ENCODE data around the gene CADPS2. TPM values are rescaled to one million over a fixed set of nuclear protein-coding genes. Genes with fewer than 3 reads are reported as not detected.

The CADPS2 gene
- total and polyA plus RNA-seq, 2 donors (not counting 3 experiments of a cell fraction or from before 2014, with no cell fraction given) = 9.5 to 22.6 TPM

GRCh38 chr7:122602800-122603199 lies 283.5 kb downstream of the CADPS2 start:
- Histone ChIP-seq H3K9me3 (replicated peaks; ENCODE audit: control insufficient read depth, insufficient read depth, low read length) (no peaks in the 10 kb centered on the region), H3K27ac (ENCODE audit: insufficient read depth, low read depth, low read length) (no peak overlapping the region), H3K27me3 (ENCODE audit: control insufficient read depth in 2 of 2, insufficient read depth in 2 of 2, low read length in 2 of 2) (no peaks in the 10 kb centered on the region), H2AFZ (ENCODE audit: low read depth, low read length) (no peak overlapping the region), H3K79me2 (ENCODE audit: control insufficient read depth, insufficient read depth, low read length) (no peaks in the 10 kb centered on the region), H3K9me1 (replicated peaks; ENCODE audit: control insufficient read depth, extremely low read depth, insufficient read depth, low read length) (no peaks in the 10 kb centered on the region), H3K4me1 (ENCODE audit: control insufficient read depth, extremely low read depth, insufficient read depth, low read length) (no peaks in the 10 kb centered on the region), H3K36me3 (ENCODE audit: control insufficient read depth in 2 of 2, extremely low read depth in 1 of 2, insufficient read depth in 2 of 2, low read length in 2 of 2) (no peaks in the 10 kb centered on the region), H3K4me3 (replicated peaks in 1 of 3; ENCODE audit: insufficient read depth in 1 of 3, low read depth in 1 of 3, low read length in 3 of 3) (no peak overlapping the region), H4K20me1 (replicated peaks; ENCODE audit: control insufficient read depth, extremely low read depth, insufficient read depth, low read length) (no peaks in the 10 kb centered on the region), H3K9ac (replicated peaks; ENCODE audit: extremely low read depth, insufficient read depth, low read length) (no peak overlapping the region), H3K4me2 (ENCODE audit: insufficient read depth, low read length) (no peak overlapping the region)
- TF ChIP-seq, protein P1, sequence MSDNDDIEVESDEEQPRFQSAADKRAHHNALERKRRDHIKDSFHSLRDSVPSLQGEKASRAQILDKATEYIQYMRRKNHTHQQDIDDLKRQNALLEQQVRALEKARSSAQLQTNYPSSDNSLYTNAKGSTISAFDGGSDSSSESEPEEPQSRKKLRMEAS (IDR thresholded peaks at IDR 0.05; ENCODE audit: insufficient read depth, insufficient read length) = no peak
- TF ChIP-seq POLR2AphosphoS5 (IDR thresholded peaks at IDR 0.05; ENCODE audit: insufficient read depth, low read depth, low read length) (no peak), POLR2A (IDR thresholded peaks at IDR 0.05; ENCODE audit: low read depth, low read length) (no peak), GATA2 (IDR thresholded peaks at IDR 0.05; ENCODE audit: insufficient read depth, insufficient read length, low read depth, low read length) (no peak), FOS (IDR thresholded peaks at IDR 0.05; ENCODE audit: borderline replicate concordance, insufficient read depth, low read length) (no peak), CTCF (IDR thresholded peaks at IDR 0.05; ENCODE audit: extremely low read depth in 1 of 2, insufficient read depth in 1 of 2, low read depth in 1 of 2, low read length in 2 of 2) (no peak)
- dilution Hi-C loops (cut with MboI; ENCODE audit: extremely low pct_ligation_motif_present, low sequenced_read_pairs) = no loop called here
- FAIRE-seq = no peak
- no TSS peak for BruUV-seq (replicated peaks)
- intact Hi-C loops (cut with micrococcal nuclease) = no loop called here
- ChIA-PET POLR2A (no interaction called here), CTCF (interaction anchor here (1.6 kb wide), 1 partner anchor 8 kb away, joined by 3 read pairs; no protein-coding TSS in a partner anchor)
- no peak for DNase-seq (ENCODE audit: low read depth, low spot score)
